ENCODE data around the gene AARS1. TPM values are rescaled to one million over a fixed set of nuclear protein-coding genes. Genes with fewer than 3 reads are reported as not detected.
"Not testable (repeated sequence)": the region's sequence is repeated elsewhere in the genome, so short reads cannot be mapped to it uniquely, and the experiment has no call there.

The AARS1 gene
- polyA plus RNA-seq (2013, experiment 1 of 4): 115 TPM
- 121 TPM for polyA plus RNA-seq (2013, experiment 2 of 4)
- polyA plus RNA-seq (2013, experiment 3 of 4): 76.9 TPM
- 84.4 TPM for polyA plus RNA-seq (2013, experiment 4 of 4)

DNA sequence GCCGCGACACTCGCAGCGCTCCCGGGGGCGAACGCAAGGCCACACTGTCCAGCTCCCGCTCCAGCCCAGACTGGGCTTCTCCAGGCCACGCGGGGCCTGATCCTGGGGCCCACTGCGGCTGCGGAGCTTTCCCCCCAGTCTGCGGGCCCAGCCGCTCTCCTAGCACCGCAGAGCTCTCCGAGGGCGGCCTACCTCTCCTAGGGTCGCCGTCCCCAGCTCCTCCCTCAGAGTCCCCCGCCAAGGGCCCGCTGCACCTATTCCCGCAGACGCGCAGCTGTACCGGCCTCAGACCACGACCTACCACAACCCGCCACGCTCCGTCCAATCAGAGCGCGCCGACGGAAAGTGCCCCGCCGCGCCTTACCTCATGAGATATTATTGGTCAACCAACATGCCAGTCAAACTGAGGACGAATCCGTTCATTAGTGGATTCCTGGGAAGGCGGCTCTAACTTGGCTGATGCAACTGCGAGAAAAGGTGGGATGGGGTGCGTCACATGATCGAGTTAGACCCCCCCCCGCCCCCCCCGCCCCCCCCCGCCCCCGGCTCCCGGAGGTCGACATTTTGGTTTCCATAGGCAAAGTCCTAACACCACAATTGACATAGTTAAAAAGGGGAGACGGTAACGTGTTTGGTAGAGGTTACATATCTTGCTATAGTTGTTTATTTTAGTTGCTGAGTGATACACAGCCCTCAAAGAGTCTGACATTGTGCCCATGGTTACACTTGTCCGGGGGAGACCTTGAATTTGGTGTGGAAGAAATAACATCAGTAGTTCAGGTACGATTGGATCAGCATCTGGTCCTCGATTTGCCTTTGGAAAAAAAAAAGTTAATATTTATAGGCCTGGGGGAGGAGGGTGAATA lies at the start of gene AARS1:
Gene AARS1, minus strand, starts transcription at position 278 of the 866 bp plus-strand sequence. CDS start 6,743 bp downstream, outside the sequence.
- Histone ChIP-seq H3K4me1 (ENCODE audit: control insufficient read depth, insufficient read depth, low read length) (no peaks in the 10 kb centered on the region), H3K27ac (ENCODE audit: insufficient read depth, low read depth, low read length, poor library complexity, severe bottlenecking) (peak within 1 kb of the TSS; percentile 94), H3K36me3 (ENCODE audit: control insufficient read depth, insufficient read depth, low read length) (peaks cover 5% of the 10 kb centered on the region), H3K9me3 (ENCODE audit: control insufficient read depth, low read length) (no peaks in the 10 kb centered on the region), H3K27me3 (ENCODE audit: control insufficient read depth, insufficient read depth, low read length, poor library complexity, severe bottlenecking) (no peaks in the 10 kb centered on the region), H3K4me3 (ENCODE audit: insufficient read depth, low read depth, low read length) (peak within 1 kb of the TSS; percentile 82)
- 3 to 7% methylated on average over 43 to 52 of the region's 53 CpGs for WGBS, 2 experiments

DNA sequence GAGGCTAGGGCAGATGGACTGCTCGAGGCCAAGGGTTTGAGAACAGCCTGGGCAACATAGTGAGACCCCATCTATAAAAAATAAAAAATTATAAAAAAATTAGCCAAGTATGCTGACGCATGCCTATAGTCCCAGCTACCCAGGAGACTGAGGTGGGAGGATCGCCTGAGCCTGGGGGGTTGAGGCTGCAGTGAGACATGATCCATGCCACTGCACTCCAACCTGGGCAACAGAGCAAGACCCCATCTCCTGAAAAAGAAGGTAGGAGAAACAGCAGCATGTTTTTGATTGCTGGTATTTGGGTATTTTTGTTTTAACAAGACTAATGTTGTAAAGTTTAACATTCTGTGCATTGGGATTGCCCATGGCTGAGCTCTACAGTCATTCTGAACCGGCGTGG lies 48.5 kb upstream of the AARS1 start:
- Histone ChIP-seq H3K36me3 (ENCODE audit: control insufficient read depth, insufficient read depth, low read length) (peaks cover 17% of the 10 kb centered on the region), H3K9me3 (ENCODE audit: control insufficient read depth, low read length) (no peaks in the 10 kb centered on the region), H3K4me3 (ENCODE audit: insufficient read depth, low read depth, low read length) (no peak overlapping the region), H3K27ac (ENCODE audit: insufficient read depth, low read depth, low read length, poor library complexity, severe bottlenecking) (no peak overlapping the region), H3K27me3 (ENCODE audit: control insufficient read depth, insufficient read depth, low read length, poor library complexity, severe bottlenecking) (no peaks in the 10 kb centered on the region), H3K4me1 (ENCODE audit: control insufficient read depth, insufficient read depth, low read length) (no peaks in the 10 kb centered on the region)
- WGBS, 2 experiments: 94 to 95% methylated on average over 5 of the region's 5 CpGs

DNA sequence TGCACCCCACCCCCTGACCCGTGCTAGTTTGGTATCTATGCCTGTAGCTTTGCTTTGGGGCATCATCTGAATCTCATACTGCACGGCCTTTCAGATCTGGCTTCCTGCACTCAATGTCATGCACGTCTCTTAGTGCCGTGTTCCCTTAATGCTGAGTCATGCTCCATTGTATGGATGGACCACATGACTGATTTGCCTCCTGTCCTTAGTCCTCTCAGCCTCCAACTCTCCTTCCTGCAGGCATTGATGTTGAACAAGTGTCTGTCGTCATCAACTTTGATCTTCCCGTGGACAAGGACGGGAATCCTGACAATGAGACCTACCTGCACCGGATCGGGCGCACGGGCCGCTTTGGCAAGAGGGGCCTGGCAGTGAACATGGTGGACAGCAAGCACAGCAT lies 43.4 kb upstream of the AARS1 start:
- peaks cover 25% of the 10 kb centered on the region for H3K36me3 ChIP-seq (ENCODE audit: control insufficient read depth, insufficient read depth, low read length)
- not testable (repeated sequence) for H3K27ac ChIP-seq (ENCODE audit: insufficient read depth, low read depth, low read length, poor library complexity, severe bottlenecking); H3K27me3 ChIP-seq (ENCODE audit: control insufficient read depth, insufficient read depth, low read length, poor library complexity, severe bottlenecking); H3K4me3 ChIP-seq (ENCODE audit: insufficient read depth, low read depth, low read length); H3K9me3 ChIP-seq (ENCODE audit: control insufficient read depth, low read length); H3K4me1 ChIP-seq (ENCODE audit: control insufficient read depth, insufficient read depth, low read length)
- 93 to 98% methylated on average over 4 of the region's 12 CpGs for WGBS, 2 experiments

DNA sequence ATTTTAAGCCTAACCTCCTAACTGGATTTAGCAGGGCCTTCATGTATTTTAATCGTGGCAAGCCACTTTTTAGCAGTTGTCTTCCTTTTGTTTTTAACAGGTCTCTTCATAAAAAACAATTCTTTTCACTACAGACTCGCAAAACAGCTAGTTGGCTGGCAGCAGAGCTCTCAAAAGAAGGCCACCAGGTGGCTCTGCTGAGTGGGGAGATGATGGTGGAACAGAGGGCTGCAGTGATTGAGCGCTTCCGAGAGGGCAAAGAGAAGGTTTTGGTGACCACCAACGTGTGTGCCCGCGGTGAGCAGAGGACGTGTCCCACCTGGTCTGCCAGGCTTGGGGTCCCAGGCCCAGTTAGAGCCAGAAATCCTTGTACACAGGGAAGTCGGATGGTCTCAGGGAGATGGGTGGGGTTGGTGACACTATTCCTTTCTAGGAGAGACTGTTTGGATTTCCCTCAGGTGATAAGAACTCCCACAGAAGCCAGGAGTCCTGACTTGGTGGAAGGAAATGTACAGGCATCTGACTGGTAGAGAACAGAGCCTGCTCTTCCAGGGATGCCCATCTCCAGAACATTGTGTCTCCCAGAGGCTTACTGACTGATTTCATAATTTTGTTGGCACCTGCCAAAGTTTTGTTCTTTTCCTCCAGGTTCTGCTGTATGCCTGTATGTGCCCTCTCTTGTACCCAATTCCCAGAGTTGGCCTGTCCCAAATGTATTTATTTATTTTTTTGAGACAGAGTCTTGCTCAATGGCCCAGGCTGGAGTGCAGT lies 42.5 kb upstream of the AARS1 start:
- Histone ChIP-seq H3K4me3 (ENCODE audit: insufficient read depth, low read depth, low read length) (no peak overlapping the region), H3K36me3 (ENCODE audit: control insufficient read depth, insufficient read depth, low read length) (peaks cover 25% of the 10 kb centered on the region), H3K27ac (ENCODE audit: insufficient read depth, low read depth, low read length, poor library complexity, severe bottlenecking) (no peak overlapping the region), H3K27me3 (ENCODE audit: control insufficient read depth, insufficient read depth, low read length, poor library complexity, severe bottlenecking) (no peaks in the 10 kb centered on the region), H3K4me1 (ENCODE audit: control insufficient read depth, insufficient read depth, low read length) (no peaks in the 10 kb centered on the region), H3K9me3 (ENCODE audit: control insufficient read depth, low read length) (no peaks in the 10 kb centered on the region)
- 84 to 89% methylated on average over 9 of the region's 9 CpGs for WGBS, 2 experiments

DNA sequence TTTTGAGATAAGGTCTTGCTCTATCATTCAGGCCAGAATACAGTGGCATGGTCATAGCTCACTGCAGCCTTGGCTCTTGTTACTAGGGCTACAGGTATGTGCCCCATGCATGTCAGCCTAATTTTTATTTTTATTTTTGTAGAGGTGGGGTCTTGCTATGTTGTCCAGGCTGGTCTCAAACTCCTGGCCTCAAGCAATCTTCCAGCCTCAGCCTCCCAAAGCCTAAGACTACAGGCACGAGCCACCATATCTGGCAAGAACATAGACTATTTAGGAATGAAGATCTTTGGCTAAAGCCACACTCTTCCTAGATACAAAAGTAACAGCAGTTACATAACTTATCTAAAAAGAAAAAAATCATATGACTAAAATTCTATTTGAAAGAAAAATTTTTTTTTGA lies 41.8 kb upstream of the AARS1 start:
- Histone ChIP-seq H3K9me3 (ENCODE audit: control insufficient read depth, low read length) (no peaks in the 10 kb centered on the region), H3K36me3 (ENCODE audit: control insufficient read depth, insufficient read depth, low read length) (peaks cover 25% of the 10 kb centered on the region), H3K4me3 (ENCODE audit: insufficient read depth, low read depth, low read length) (no peak overlapping the region), H3K27me3 (ENCODE audit: control insufficient read depth, insufficient read depth, low read length, poor library complexity, severe bottlenecking) (no peaks in the 10 kb centered on the region), H3K27ac (ENCODE audit: insufficient read depth, low read depth, low read length, poor library complexity, severe bottlenecking) (no peak overlapping the region), H3K4me1 (ENCODE audit: control insufficient read depth, insufficient read depth, low read length) (no peaks in the 10 kb centered on the region)
- 91 to 100% methylated on average over 1 of the region's 1 CpG for WGBS, 2 experiments

DNA sequence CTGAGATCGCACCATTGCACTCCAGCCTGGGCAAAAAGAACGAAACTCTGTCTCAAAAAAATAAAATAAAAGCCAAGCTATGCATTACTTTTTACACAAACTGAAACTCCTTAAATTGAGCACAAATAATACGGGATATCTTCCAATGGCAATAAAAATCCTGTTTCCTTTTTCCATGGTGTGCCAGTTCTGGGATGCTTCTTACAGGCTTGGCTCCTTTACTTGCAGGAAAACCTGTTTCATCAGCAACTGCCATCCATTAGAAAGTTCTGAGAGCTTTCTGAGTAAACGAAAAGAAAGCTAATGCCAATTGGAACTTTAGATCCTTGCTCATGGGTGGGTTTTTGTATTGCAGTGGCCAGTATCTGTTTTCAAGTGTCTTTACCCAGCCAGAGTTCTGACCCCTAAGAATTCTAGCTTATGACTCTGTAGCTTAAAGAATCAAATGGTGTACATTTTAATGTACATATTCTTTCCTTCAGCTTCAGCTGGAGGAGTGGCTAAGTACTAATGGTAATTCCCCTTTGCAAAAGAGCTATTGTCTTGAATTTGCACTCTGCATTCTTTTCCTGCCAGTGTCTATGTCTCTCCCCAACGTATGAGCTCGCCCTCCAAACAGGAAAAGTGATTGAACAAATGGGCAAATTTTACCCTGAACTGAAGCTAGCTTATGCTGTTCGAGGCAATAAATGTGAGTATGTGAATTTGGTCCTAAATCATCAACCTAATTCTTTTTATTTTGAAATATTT lies 35.9 kb upstream of the AARS1 start:
- Histone ChIP-seq H3K9me3 (ENCODE audit: control insufficient read depth, low read length) (no peaks in the 10 kb centered on the region), H3K4me3 (ENCODE audit: insufficient read depth, low read depth, low read length) (no peak overlapping the region), H3K27ac (ENCODE audit: insufficient read depth, low read depth, low read length, poor library complexity, severe bottlenecking) (no peak overlapping the region), H3K36me3 (ENCODE audit: control insufficient read depth, insufficient read depth, low read length) (peaks cover 10% of the 10 kb centered on the region), H3K4me1 (ENCODE audit: control insufficient read depth, insufficient read depth, low read length) (no peaks in the 10 kb centered on the region), H3K27me3 (ENCODE audit: control insufficient read depth, insufficient read depth, low read length, poor library complexity, severe bottlenecking) (no peaks in the 10 kb centered on the region)
- 95% methylated on average over 7 of the region's 7 CpGs for WGBS, 2 experiments

DNA sequence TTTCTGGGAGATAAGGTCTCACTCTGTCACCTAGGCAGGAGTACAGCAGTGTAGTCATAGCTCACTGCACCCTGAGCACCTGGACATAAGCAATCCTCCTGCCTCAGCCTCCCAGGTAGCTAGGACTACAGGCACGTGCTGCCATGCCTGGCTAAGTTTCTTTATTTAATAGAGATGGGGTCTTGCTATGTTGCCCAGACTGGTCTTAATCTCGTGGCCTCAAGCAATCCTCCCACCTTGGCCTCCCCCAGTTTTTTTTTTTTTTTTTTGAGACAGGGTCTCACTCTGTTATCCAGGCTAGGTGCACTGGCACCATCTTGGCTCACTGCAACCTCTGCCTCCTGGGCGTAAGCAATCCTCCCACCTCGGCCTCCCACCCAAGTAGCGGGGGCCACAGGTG lies 30.8 kb upstream of the AARS1 start:
- Histone ChIP-seq H3K36me3 (ENCODE audit: control insufficient read depth, insufficient read depth, low read length) (peaks cover 32% of the 10 kb centered on the region), H3K27ac (ENCODE audit: insufficient read depth, low read depth, low read length, poor library complexity, severe bottlenecking) (no peak overlapping the region), H3K4me3 (ENCODE audit: insufficient read depth, low read depth, low read length) (no peak overlapping the region), H3K27me3 (ENCODE audit: control insufficient read depth, insufficient read depth, low read length, poor library complexity, severe bottlenecking) (no peaks in the 10 kb centered on the region), H3K9me3 (ENCODE audit: control insufficient read depth, low read length) (no peaks in the 10 kb centered on the region), H3K4me1 (ENCODE audit: control insufficient read depth, insufficient read depth, low read length) (no peaks in the 10 kb centered on the region)
- 89 to 91% methylated on average over 5 of the region's 5 CpGs for WGBS, 2 experiments

DNA sequence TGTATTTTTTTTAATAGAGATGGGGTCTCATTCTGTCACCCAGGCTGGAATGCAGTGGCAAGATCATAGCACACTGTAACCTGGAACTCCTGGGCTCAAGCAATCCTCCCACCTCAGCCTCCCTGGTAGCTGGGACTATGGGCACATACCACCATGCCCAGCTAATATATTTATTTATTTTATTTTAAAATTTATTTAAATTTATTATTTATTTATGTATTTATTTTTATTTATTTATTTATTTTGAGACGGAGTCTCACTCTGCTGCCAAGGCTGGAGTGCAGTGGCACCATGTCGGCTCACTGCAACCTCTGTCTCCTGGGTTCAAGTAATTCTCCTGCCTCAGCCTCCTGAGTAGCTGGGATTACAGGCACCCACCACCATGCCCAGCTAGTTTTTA lies 18.4 kb upstream of the AARS1 start:
- H3K27ac ChIP-seq (ENCODE audit: insufficient read depth, low read depth, low read length, poor library complexity, severe bottlenecking); H3K9me3 ChIP-seq (ENCODE audit: control insufficient read depth, low read length); H3K4me3 ChIP-seq (ENCODE audit: insufficient read depth, low read depth, low read length); H3K36me3 ChIP-seq (ENCODE audit: control insufficient read depth, insufficient read depth, low read length); H3K4me1 ChIP-seq (ENCODE audit: control insufficient read depth, insufficient read depth, low read length); H3K27me3 ChIP-seq (ENCODE audit: control insufficient read depth, insufficient read depth, low read length, poor library complexity, severe bottlenecking): not testable (repeated sequence)
- 94 to 98% methylated on average over 2 of the region's 2 CpGs for WGBS, 2 experiments

DNA sequence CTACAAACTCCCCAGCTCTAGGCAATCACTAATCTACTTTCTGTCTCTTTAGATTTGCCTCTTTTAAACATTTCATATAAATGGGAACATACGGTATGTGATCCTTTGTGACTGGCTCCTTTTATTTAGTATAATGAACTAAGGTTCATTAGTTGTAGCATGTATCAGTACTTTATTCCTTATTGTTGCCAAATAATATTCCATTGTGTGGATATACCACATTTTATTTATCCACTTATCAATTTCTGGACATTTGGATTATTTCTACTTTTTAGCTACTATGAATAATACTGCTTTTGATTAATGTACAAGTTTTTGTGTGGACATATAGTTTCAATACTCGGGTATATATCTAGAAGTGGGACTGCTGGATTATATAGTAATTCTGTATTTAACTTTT lies 17.6 kb upstream of the AARS1 start:
- Histone ChIP-seq H3K4me3 (ENCODE audit: insufficient read depth, low read depth, low read length) (no peak overlapping the region), H3K4me1 (ENCODE audit: control insufficient read depth, insufficient read depth, low read length) (no peaks in the 10 kb centered on the region), H3K9me3 (ENCODE audit: control insufficient read depth, low read length) (no peaks in the 10 kb centered on the region), H3K27me3 (ENCODE audit: control insufficient read depth, insufficient read depth, low read length, poor library complexity, severe bottlenecking) (no peaks in the 10 kb centered on the region), H3K27ac (ENCODE audit: insufficient read depth, low read depth, low read length, poor library complexity, severe bottlenecking) (no peak overlapping the region), H3K36me3 (ENCODE audit: control insufficient read depth, insufficient read depth, low read length) (no peaks in the 10 kb centered on the region)
- 90 to 93% methylated on average over 1 to 2 of the region's 2 CpGs for WGBS, 2 experiments

Data from ectodermal cell (in vitro differentiated cells).